Activated naive CD8-positive, alpha-beta T cell treated with anti-CD3 and anti-CD28 coated beads for 36 hours (primary cell): Measurements from ENCODE around the gene GPR157. TPM values are rescaled to one million over a fixed set of nuclear protein-coding genes. Genes with fewer than 3 reads are reported as not detected.
"Not testable (repeated sequence)": the region's sequence is repeated elsewhere in the genome, so short reads cannot be mapped to it uniquely, and the experiment has no call there.

Experiments used
- DNase-seq: peaks from one replicate; pipeline ENCODE4 v3.0.0; 2021
- H3K27ac Mint-ChIP-seq: one replicate; pipeline ENCODE4 v1.8.0; 2022; ENCODE audit warnings: mild to moderate bottlenecking, moderate library complexity, mixed read lengths
- H3K27me3 Mint-ChIP-seq: one replicate; pipeline ENCODE4 v1.8.0; 2022; ENCODE audit warnings: mild to moderate bottlenecking, mixed read lengths
- H3K36me3 Mint-ChIP-seq: one replicate; pipeline ENCODE4 v1.8.0; 2021; ENCODE audit warnings: mild to moderate bottlenecking, mixed read lengths
- H3K4me1 Mint-ChIP-seq: one replicate; pipeline ENCODE4 v1.8.0; 2021; ENCODE audit warnings: mixed read lengths
- H3K4me3 Mint-ChIP-seq: one replicate; pipeline ENCODE4 v1.8.0; 2022; ENCODE audit warnings: mild to moderate bottlenecking, moderate library complexity, mixed read lengths
- H3K9me3 Mint-ChIP-seq: one replicate; pipeline ENCODE4 v1.8.0; 2022; ENCODE audit warnings: mixed read lengths
- total RNA-seq, 2 experiments: library from RNA; stranded (reverse); gene quantifications; one replicate each; pipeline ENCODE4 v1.2.3, GENCODE V29; 2021

Gene GPR157
- total RNA-seq: 1 to 10 TPM; 2.1 to 2.3 TPM

- H3K4me1 Mint-ChIP-seq: peaks cover 28% of the 10 kb centered on the region
- DNase-seq: peak; percentile 72
- no peaks in the 10 kb centered on the region for H3K36me3 Mint-ChIP-seq
- no peaks in the 10 kb centered on the region for H3K27me3 Mint-ChIP-seq
- peak within 1 kb of the TSS; percentile 86 for H3K4me3 Mint-ChIP-seq
- H3K27ac Mint-ChIP-seq: no peak within 1 kb of the TSS
- H3K9me3 Mint-ChIP-seq: no peaks in the 10 kb centered on the region
Measured at GRCh38 chr1:9128520-9129265, at the start of gene GPR157. Gene GPR157 (minus strand): TSS chr1:9129102. CDS start chr1:9129027, 75 bp downstream.

- Mint-ChIP-seq H3K27ac (no peak overlapping the region), H3K9me3 (no peaks in the 10 kb centered on the region), H3K4me3 (no peak overlapping the region), H3K4me1 (no peaks in the 10 kb centered on the region), H3K27me3 (peaks cover 3% of the 10 kb centered on the region), H3K36me3 (no peaks in the 10 kb centered on the region)
- no peak for DNase-seq
Measured at GRCh38 chr1:9174762-9175161, 45.9 kb upstream of the GPR157 start.

GRCh38 chr1:9174243-9174642 lies 45.3 kb upstream of the GPR157 start:
- Mint-ChIP-seq H3K27ac (no peak overlapping the region), H3K27me3 (peaks cover 3% of the 10 kb centered on the region), H3K4me1 (no peaks in the 10 kb centered on the region), H3K36me3 (no peaks in the 10 kb centered on the region), H3K4me3 (no peak overlapping the region), H3K9me3 (no peaks in the 10 kb centered on the region)
- DNase-seq: no peak

GRCh38 chr1:9169601-9170137 lies 40.8 kb upstream of the GPR157 start:
- no peaks in the 10 kb centered on the region for H3K36me3 Mint-ChIP-seq

GRCh38 chr1:9167638-9168037 lies 38.7 kb upstream of the GPR157 start:
- no peak overlapping the region for H3K27ac Mint-ChIP-seq
- H3K27me3 Mint-ChIP-seq: no peaks in the 10 kb centered on the region
- no peak for DNase-seq
- H3K4me1 Mint-ChIP-seq: peaks cover 9% of the 10 kb centered on the region
- H3K9me3 Mint-ChIP-seq: no peaks in the 10 kb centered on the region
- no peak overlapping the region for H3K4me3 Mint-ChIP-seq
- H3K36me3 Mint-ChIP-seq: no peaks in the 10 kb centered on the region

More at GRCh38 chr1:9169601-9170137, 40.8 kb upstream of the GPR157 start:
- Mint-ChIP-seq H3K27ac (no peak overlapping the region), H3K9me3 (no peaks in the 10 kb centered on the region), H3K4me1 (no peaks in the 10 kb centered on the region), H3K27me3 (no peaks in the 10 kb centered on the region), H3K4me3 (no peak overlapping the region)
- no peak for DNase-seq

- no peaks in the 10 kb centered on the region for H3K9me3 Mint-ChIP-seq
- H3K27me3 Mint-ChIP-seq: no peaks in the 10 kb centered on the region
- H3K4me1 Mint-ChIP-seq: peaks cover 9% of the 10 kb centered on the region
- no peak overlapping the region for H3K27ac Mint-ChIP-seq
- DNase-seq: no peak
- H3K36me3 Mint-ChIP-seq: no peaks in the 10 kb centered on the region
- H3K4me3 Mint-ChIP-seq: no peak overlapping the region
Measured at GRCh38 chr1:9166289-9167235, 37.7 kb upstream of the GPR157 start.

GRCh38 chr1:9165396-9165795 lies 36.5 kb upstream of the GPR157 start:
- H3K4me3 Mint-ChIP-seq: no peak overlapping the region

GRCh38 chr1:9164919-9165318 lies 36.0 kb upstream of the GPR157 start:
- Mint-ChIP-seq H3K4me3 (no peak overlapping the region), H3K27me3 (no peaks in the 10 kb centered on the region), H3K27ac (no peak overlapping the region), H3K36me3 (no peaks in the 10 kb centered on the region), H3K9me3 (no peaks in the 10 kb centered on the region), H3K4me1 (peaks cover 9% of the 10 kb centered on the region)
- no peak for DNase-seq

More at GRCh38 chr1:9165396-9165795, 36.5 kb upstream of the GPR157 start:
- H3K9me3 Mint-ChIP-seq: no peaks in the 10 kb centered on the region
- DNase-seq: no peak
- no peak overlapping the region for H3K27ac Mint-ChIP-seq
- no peaks in the 10 kb centered on the region for H3K36me3 Mint-ChIP-seq
- no peaks in the 10 kb centered on the region for H3K27me3 Mint-ChIP-seq
- H3K4me1 Mint-ChIP-seq: peaks cover 9% of the 10 kb centered on the region

- H3K27ac Mint-ChIP-seq: no peak overlapping the region
- no peaks in the 10 kb centered on the region for H3K9me3 Mint-ChIP-seq
- H3K27me3 Mint-ChIP-seq: no peaks in the 10 kb centered on the region
- H3K36me3 Mint-ChIP-seq: no peaks in the 10 kb centered on the region
- no peak overlapping the region for H3K4me3 Mint-ChIP-seq
- DNase-seq: no peak
- peaks cover 9% of the 10 kb centered on the region for H3K4me1 Mint-ChIP-seq
Measured at GRCh38 chr1:9164532-9164900, 35.6 kb upstream of the GPR157 start.

GRCh38 chr1:9161963-9162362 lies 33.1 kb upstream of the GPR157 start:
- no peak overlapping the region for H3K4me3 Mint-ChIP-seq
- no peaks in the 10 kb centered on the region for H3K27me3 Mint-ChIP-seq
- H3K36me3 Mint-ChIP-seq: no peaks in the 10 kb centered on the region
- H3K27ac Mint-ChIP-seq: no peak overlapping the region
- H3K4me1 Mint-ChIP-seq: peaks cover 9% of the 10 kb centered on the region
- no peak for DNase-seq
- H3K9me3 Mint-ChIP-seq: no peaks in the 10 kb centered on the region

GRCh38 chr1:9161342-9161741 lies 32.4 kb upstream of the GPR157 start:
- H3K36me3 Mint-ChIP-seq: no peaks in the 10 kb centered on the region
- H3K27me3 Mint-ChIP-seq: no peaks in the 10 kb centered on the region
- H3K4me3 Mint-ChIP-seq: no peak overlapping the region
- no peak for DNase-seq
- peaks cover 9% of the 10 kb centered on the region for H3K4me1 Mint-ChIP-seq
- H3K9me3 Mint-ChIP-seq: no peaks in the 10 kb centered on the region
- H3K27ac Mint-ChIP-seq: no peak overlapping the region

GRCh38 chr1:9160079-9160717 lies 31.3 kb upstream of the GPR157 start:
- H3K27me3 Mint-ChIP-seq: no peaks in the 10 kb centered on the region
- no peak overlapping the region for H3K4me3 Mint-ChIP-seq
- DNase-seq: no peak
- peaks cover 9% of the 10 kb centered on the region for H3K4me1 Mint-ChIP-seq
- H3K27ac Mint-ChIP-seq: no peak overlapping the region
- no peaks in the 10 kb centered on the region for H3K36me3 Mint-ChIP-seq
- H3K9me3 Mint-ChIP-seq: no peaks in the 10 kb centered on the region

GRCh38 chr1:9155879-9156278 lies 27.0 kb upstream of the GPR157 start:
- no peak overlapping the region for H3K4me3 Mint-ChIP-seq
- H3K27me3 Mint-ChIP-seq: no peaks in the 10 kb centered on the region
- H3K36me3 Mint-ChIP-seq: no peaks in the 10 kb centered on the region
- H3K4me1 Mint-ChIP-seq: no peaks in the 10 kb centered on the region
- no peak overlapping the region for H3K27ac Mint-ChIP-seq
- DNase-seq: no peak
- no peaks in the 10 kb centered on the region for H3K9me3 Mint-ChIP-seq

GRCh38 chr1:9155405-9155804 lies 26.5 kb upstream of the GPR157 start:
- H3K9me3 Mint-ChIP-seq, DNase-seq, H3K36me3 Mint-ChIP-seq, H3K27me3 Mint-ChIP-seq, H3K4me1 Mint-ChIP-seq, H3K4me3 Mint-ChIP-seq, H3K27ac Mint-ChIP-seq: not testable (repeated sequence)

GRCh38 chr1:9153152-9153551 lies 24.2 kb upstream of the GPR157 start:
- Mint-ChIP-seq H3K27ac (no peak overlapping the region), H3K27me3 (no peaks in the 10 kb centered on the region), H3K36me3 (no peaks in the 10 kb centered on the region), H3K4me3 (no peak overlapping the region), H3K9me3 (no peaks in the 10 kb centered on the region), H3K4me1 (no peaks in the 10 kb centered on the region)
- DNase-seq: no peak
